ENCODE results near the gene RUFY1.
A peak's percentile ranks its signal among the peaks of the same experiment; 100 is the strongest.
"Not testable (repeated sequence)": the region's sequence is repeated elsewhere in the genome, so short reads cannot be mapped to it uniquely, and the experiment has no call there.

The RUFY1 gene

GRCh38 chr5:179515501-179515900, 34.9 kb upstream of the RUFY1 start:
- not testable (repeated sequence) for DNase-seq; H3K27ac ChIP-seq (ENCODE audit: insufficient read depth, low read length, poor library complexity, severe bottlenecking); H3K27me3 ChIP-seq (replicated peaks; ENCODE audit: control insufficient read depth, insufficient read depth, low read length, poor library complexity, severe bottlenecking); H3K4me3 ChIP-seq (ENCODE audit: insufficient read depth, low read depth, low read length, poor library complexity, severe bottlenecking); H3K36me3 ChIP-seq (ENCODE audit: control insufficient read depth, insufficient read depth, low read length); H3K9me3 ChIP-seq (ENCODE audit: control insufficient read depth, low read length); H3K4me1 ChIP-seq (ENCODE audit: control insufficient read depth, insufficient read depth, low read length, poor library complexity, severe bottlenecking)

GRCh38 chr5:179516221-179516620, 34.1 kb upstream of the RUFY1 start:
- H3K4me1 ChIP-seq (ENCODE audit: control insufficient read depth, insufficient read depth, low read length, poor library complexity, severe bottlenecking) = no peaks in the 10 kb centered on the region
- H3K36me3 ChIP-seq (ENCODE audit: control insufficient read depth, insufficient read depth, low read length) = no peaks in the 10 kb centered on the region
- no peak for DNase-seq
- no peak overlapping the region for H3K4me3 ChIP-seq (ENCODE audit: insufficient read depth, low read depth, low read length, poor library complexity, severe bottlenecking)
- H3K9me3 ChIP-seq (ENCODE audit: control insufficient read depth, low read length) = no peaks in the 10 kb centered on the region
- H3K27me3 ChIP-seq (replicated peaks; ENCODE audit: control insufficient read depth, insufficient read depth, low read length, poor library complexity, severe bottlenecking) = no peaks in the 10 kb centered on the region
- H3K27ac ChIP-seq (ENCODE audit: insufficient read depth, low read length, poor library complexity, severe bottlenecking) = no peak overlapping the region

- H3K9me3 ChIP-seq (ENCODE audit: control insufficient read depth, low read length); DNase-seq; H3K4me1 ChIP-seq (ENCODE audit: control insufficient read depth, insufficient read depth, low read length, poor library complexity, severe bottlenecking); H3K36me3 ChIP-seq (ENCODE audit: control insufficient read depth, insufficient read depth, low read length); H3K4me3 ChIP-seq (ENCODE audit: insufficient read depth, low read depth, low read length, poor library complexity, severe bottlenecking); H3K27ac ChIP-seq (ENCODE audit: insufficient read depth, low read length, poor library complexity, severe bottlenecking); H3K27me3 ChIP-seq (replicated peaks; ENCODE audit: control insufficient read depth, insufficient read depth, low read length, poor library complexity, severe bottlenecking): not testable (repeated sequence)
These were observed 32.6 kb upstream of the RUFY1 start for GRCh38 chr5:179517746-179518145.

GRCh38 chr5:179518369-179518768, 32.0 kb upstream of the RUFY1 start:
- not testable (repeated sequence) for H3K4me3 ChIP-seq (ENCODE audit: insufficient read depth, low read depth, low read length, poor library complexity, severe bottlenecking); H3K4me1 ChIP-seq (ENCODE audit: control insufficient read depth, insufficient read depth, low read length, poor library complexity, severe bottlenecking); H3K9me3 ChIP-seq (ENCODE audit: control insufficient read depth, low read length); DNase-seq; H3K36me3 ChIP-seq (ENCODE audit: control insufficient read depth, insufficient read depth, low read length); H3K27me3 ChIP-seq (replicated peaks; ENCODE audit: control insufficient read depth, insufficient read depth, low read length, poor library complexity, severe bottlenecking); H3K27ac ChIP-seq (ENCODE audit: insufficient read depth, low read length, poor library complexity, severe bottlenecking)

GRCh38 chr5:179519416-179520070, 30.8 kb upstream of the RUFY1 start:
- not testable (repeated sequence) for H3K4me1 ChIP-seq (ENCODE audit: control insufficient read depth, insufficient read depth, low read length, poor library complexity, severe bottlenecking); DNase-seq; H3K9me3 ChIP-seq (ENCODE audit: control insufficient read depth, low read length); H3K36me3 ChIP-seq (ENCODE audit: control insufficient read depth, insufficient read depth, low read length); H3K4me3 ChIP-seq (ENCODE audit: insufficient read depth, low read depth, low read length, poor library complexity, severe bottlenecking); H3K27me3 ChIP-seq (replicated peaks; ENCODE audit: control insufficient read depth, insufficient read depth, low read length, poor library complexity, severe bottlenecking); H3K27ac ChIP-seq (ENCODE audit: insufficient read depth, low read length, poor library complexity, severe bottlenecking)

- H3K27ac ChIP-seq (ENCODE audit: insufficient read depth, low read length, poor library complexity, severe bottlenecking); H3K27me3 ChIP-seq (replicated peaks; ENCODE audit: control insufficient read depth, insufficient read depth, low read length, poor library complexity, severe bottlenecking); H3K9me3 ChIP-seq (ENCODE audit: control insufficient read depth, low read length); DNase-seq; H3K4me1 ChIP-seq (ENCODE audit: control insufficient read depth, insufficient read depth, low read length, poor library complexity, severe bottlenecking); H3K4me3 ChIP-seq (ENCODE audit: insufficient read depth, low read depth, low read length, poor library complexity, severe bottlenecking); H3K36me3 ChIP-seq (ENCODE audit: control insufficient read depth, insufficient read depth, low read length): not testable (repeated sequence)
These were observed 28.2 kb upstream of the RUFY1 start for GRCh38 chr5:179522107-179522506.

GRCh38 chr5:179526978-179527377, 23.4 kb upstream of the RUFY1 start:
- Histone ChIP-seq H3K4me1 (ENCODE audit: control insufficient read depth, insufficient read depth, low read length, poor library complexity, severe bottlenecking) (peaks cover 4% of the 10 kb centered on the region), H3K4me3 (ENCODE audit: insufficient read depth, low read depth, low read length, poor library complexity, severe bottlenecking) (no peak overlapping the region), H3K27me3 (replicated peaks; ENCODE audit: control insufficient read depth, insufficient read depth, low read length, poor library complexity, severe bottlenecking) (peaks cover 6% of the 10 kb centered on the region), H3K27ac (ENCODE audit: insufficient read depth, low read length, poor library complexity, severe bottlenecking) (no peak overlapping the region), H3K36me3 (ENCODE audit: control insufficient read depth, insufficient read depth, low read length) (no peaks in the 10 kb centered on the region), H3K9me3 (ENCODE audit: control insufficient read depth, low read length) (no peaks in the 10 kb centered on the region)
- no peak for DNase-seq

GRCh38 chr5:179530069-179530998, 20.0 kb upstream of the RUFY1 start:
- peaks cover 6% of the 10 kb centered on the region for H3K27me3 ChIP-seq (replicated peaks; ENCODE audit: control insufficient read depth, insufficient read depth, low read length, poor library complexity, severe bottlenecking)
- peak in 2 of 3 donors; percentile 24 for DNase-seq
- H3K27ac ChIP-seq (ENCODE audit: insufficient read depth, low read length, poor library complexity, severe bottlenecking) = no peak overlapping the region
- H3K36me3 ChIP-seq (ENCODE audit: control insufficient read depth, insufficient read depth, low read length) = no peaks in the 10 kb centered on the region
- peaks cover 4% of the 10 kb centered on the region for H3K4me1 ChIP-seq (ENCODE audit: control insufficient read depth, insufficient read depth, low read length, poor library complexity, severe bottlenecking)
- H3K9me3 ChIP-seq (ENCODE audit: control insufficient read depth, low read length) = no peaks in the 10 kb centered on the region
- peak overlapping the region; percentile 56 for H3K4me3 ChIP-seq (ENCODE audit: insufficient read depth, low read depth, low read length, poor library complexity, severe bottlenecking)

- Histone ChIP-seq H3K9me3 (ENCODE audit: control insufficient read depth, low read length) (no peaks in the 10 kb centered on the region), H3K4me3 (ENCODE audit: insufficient read depth, low read depth, low read length, poor library complexity, severe bottlenecking) (no peak overlapping the region), H3K27ac (ENCODE audit: insufficient read depth, low read length, poor library complexity, severe bottlenecking) (no peak overlapping the region), H3K27me3 (replicated peaks; ENCODE audit: control insufficient read depth, insufficient read depth, low read length, poor library complexity, severe bottlenecking) (peaks cover 6% of the 10 kb centered on the region), H3K36me3 (ENCODE audit: control insufficient read depth, insufficient read depth, low read length) (no peaks in the 10 kb centered on the region), H3K4me1 (ENCODE audit: control insufficient read depth, insufficient read depth, low read length, poor library complexity, severe bottlenecking) (peaks cover 4% of the 10 kb centered on the region)
- no peak for DNase-seq
These were observed 17.3 kb upstream of the RUFY1 start for GRCh38 chr5:179533024-179533423.

- peaks cover 4% of the 10 kb centered on the region for H3K4me1 ChIP-seq (ENCODE audit: control insufficient read depth, insufficient read depth, low read length, poor library complexity, severe bottlenecking)
- H3K27ac ChIP-seq (ENCODE audit: insufficient read depth, low read length, poor library complexity, severe bottlenecking) = no peak overlapping the region
- peaks cover 6% of the 10 kb centered on the region for H3K27me3 ChIP-seq (replicated peaks; ENCODE audit: control insufficient read depth, insufficient read depth, low read length, poor library complexity, severe bottlenecking)
- DNase-seq = no peak
- no peaks in the 10 kb centered on the region for H3K9me3 ChIP-seq (ENCODE audit: control insufficient read depth, low read length)
- no peaks in the 10 kb centered on the region for H3K36me3 ChIP-seq (ENCODE audit: control insufficient read depth, insufficient read depth, low read length)
- H3K4me3 ChIP-seq (ENCODE audit: insufficient read depth, low read depth, low read length, poor library complexity, severe bottlenecking) = no peak overlapping the region
These were observed 16.4 kb upstream of the RUFY1 start for GRCh38 chr5:179533907-179534306.
